SK-N-SH treated with all-trans-retinoic acid at 6 μM for 48 hours (cell line): ENCODE measurements around the gene KLK6.
A peak's percentile ranks its signal among the peaks of the same experiment; 100 is the strongest.

Experiments used
- ATAC-seq: fragments of 200-7000 bp; cut with Tn5 transposase; 3 replicates; pipeline ENCODE4 v1.9.1; 2020; ENCODE audit warnings: mild to moderate bottlenecking, moderate library complexity
- ARNTL ChIP-seq: fragments of 450-650 bp; formaldehyde crosslinking; IDR thresholded peaks from 2 replicates; pipeline ENCODE4 v1.5.0; 2020; ENCODE audit warnings: low read depth, mild to moderate bottlenecking, moderate library complexity, borderline replicate concordance
- BACH2 ChIP-seq: fragments of 250-450 bp; sonication (Bioruptor Pico); IDR thresholded peaks from 2 replicates; pipeline ENCODE4 v1.9.0; 2021; ENCODE audit warnings: mild to moderate bottlenecking, borderline replicate concordance
- CREB5 ChIP-seq: fragments of 250-450 bp; sonication (Bioruptor Pico); IDR thresholded peaks from 2 replicates; pipeline ENCODE4 v1.5.1; 2020; ENCODE audit warnings: low read depth, mild to moderate bottlenecking, moderate library complexity
- CSDC2 ChIP-seq: fragments of 250-450 bp; sonication (Bioruptor Pico); IDR thresholded peaks from 2 replicates; pipeline ENCODE4 v1.5.0; 2020; ENCODE audit warnings: mild to moderate bottlenecking, moderate library complexity
- ISL1 ChIP-seq: fragments of 250-450 bp; sonication (Bioruptor Pico); IDR thresholded peaks from 2 replicates; pipeline ENCODE4 v2.1.2; 2022; ENCODE audit warnings: mild to moderate bottlenecking, moderate library complexity
- OSR1 ChIP-seq: fragments of 250-450 bp; sonication (Bioruptor Pico); IDR thresholded peaks from 2 replicates; pipeline ENCODE4 v1.8.0; 2022; ENCODE audit warnings: moderate library complexity, mild to moderate bottlenecking, inconsistent platforms
- PATZ1 ChIP-seq: fragments of 250-450 bp; sonication (Bioruptor Pico); IDR thresholded peaks from 2 replicates; pipeline ENCODE4 v1.8.0; 2020; ENCODE audit warnings: mild to moderate bottlenecking, moderate library complexity, borderline replicate concordance
- POU6F1 ChIP-seq: fragments of 250-450 bp; sonication (Bioruptor Pico); IDR thresholded peaks from 2 replicates; pipeline ENCODE4 v1.8.0; 2021; ENCODE audit warnings: low read depth, mild to moderate bottlenecking, moderate library complexity, borderline replicate concordance
- PPARA ChIP-seq: fragments of 250-450 bp; sonication (Bioruptor Pico); IDR thresholded peaks from 2 replicates; pipeline ENCODE4 v1.5.0; 2020; ENCODE audit warnings: mild to moderate bottlenecking, borderline replicate concordance
- RARB ChIP-seq: fragments of 250-450 bp; sonication (Bioruptor Pico); IDR thresholded peaks from 2 replicates; pipeline ENCODE4 v1.8.0; 2021; ENCODE audit warnings: mild to moderate bottlenecking, moderate library complexity
- SNAI2 ChIP-seq: fragments of 250-450 bp; sonication (Bioruptor Pico); IDR thresholded peaks from 2 replicates; pipeline ENCODE4 v1.5.0; 2020; ENCODE audit warnings: mild to moderate bottlenecking, moderate library complexity
- TCF4 ChIP-seq: fragments of 250-450 bp; sonication (Bioruptor Pico); IDR thresholded peaks from 2 replicates; pipeline ENCODE4 v1.8.0; 2021; ENCODE audit warnings: mild to moderate bottlenecking, moderate library complexity, borderline replicate concordance
- TOX ChIP-seq: fragments of 250-450 bp; sonication (Bioruptor Pico); IDR thresholded peaks from 2 replicates; pipeline ENCODE4 v1.8.0; 2021; ENCODE audit warnings: mild to moderate bottlenecking, moderate library complexity, borderline replicate concordance
- TSHZ2 ChIP-seq: fragments of 250-450 bp; sonication (Bioruptor Pico); IDR thresholded peaks from 2 replicates; pipeline ENCODE4 v1.5.0; 2020; ENCODE audit warnings: mild to moderate bottlenecking, moderate library complexity
- ZC3H10 ChIP-seq: fragments of 250-450 bp; sonication (Bioruptor Pico); IDR thresholded peaks from 2 replicates; pipeline ENCODE4 v1.5.1; 2021; ENCODE audit warnings: mild to moderate bottlenecking, moderate library complexity
- ZFP3 ChIP-seq: fragments of 250-450 bp; sonication (Bioruptor Pico); IDR thresholded peaks from 2 replicates; pipeline ENCODE4 v1.5.0; 2020; ENCODE audit warnings: mild to moderate bottlenecking, moderate library complexity
- ZFP30 ChIP-seq: fragments of 450-650 bp; formaldehyde crosslinking; IDR thresholded peaks from 2 replicates; pipeline ENCODE4 v1.5.0; 2022; ENCODE audit warnings: mild to moderate bottlenecking, moderate library complexity
- ZNF70 ChIP-seq: fragments of 450-650 bp; formaldehyde crosslinking; IDR thresholded peaks from 2 replicates; pipeline ENCODE4 v1.5.0; 2020; ENCODE audit warnings: mild to moderate bottlenecking, moderate library complexity
- ZNF8 ChIP-seq: fragments of 450-650 bp; formaldehyde crosslinking; IDR thresholded peaks from 2 replicates; pipeline ENCODE4 v1.5.0; 2020; ENCODE audit warnings: mild to moderate bottlenecking, moderate library complexity
- TF ChIP-seq, protein P1 (sequence below): fragments of 250-450 bp; sonication (Bioruptor Pico); IDR thresholded peaks from 2 replicates; pipeline ENCODE4 v1.5.1; 2021; ENCODE audit warnings: mild to moderate bottlenecking, moderate library complexity

KLK6 gene

DNA sequence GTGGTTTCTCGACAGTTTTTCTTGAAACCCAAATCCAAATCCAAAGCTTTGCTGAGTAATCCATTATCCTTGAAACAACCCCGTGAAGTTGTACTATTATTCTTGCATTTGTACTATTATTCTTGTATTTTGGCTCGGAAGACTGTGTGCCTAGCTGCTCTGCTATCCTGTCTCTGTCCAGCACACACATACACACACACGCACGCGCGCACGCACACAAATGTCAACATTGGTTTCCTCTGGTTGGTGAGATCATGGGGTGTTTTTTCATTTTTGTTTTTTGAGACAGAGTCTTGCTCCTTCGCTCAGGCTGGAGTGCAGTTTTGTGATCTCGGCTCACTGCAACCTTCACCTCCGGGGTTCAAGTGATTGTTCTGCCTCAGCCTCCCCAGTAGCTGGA is 43.2 kb downstream of the KLK6 start (continued):
- TF ChIP-seq TSHZ2 (CRISPR knock-in tag) (no peak), ZFP30 (CRISPR knock-in tag) (no peak), TOX (CRISPR knock-in tag) (no peak), RARB (CRISPR knock-in tag) (no peak), ZNF70 (CRISPR knock-in tag) (no peak), OSR1 (CRISPR knock-in tag) (no peak), TCF4 (CRISPR knock-in tag) (no peak), ARNTL (CRISPR knock-in tag) (no peak), CSDC2 (CRISPR knock-in tag) (no peak), PATZ1 (CRISPR knock-in tag) (no peak), SNAI2 (CRISPR knock-in tag) (no peak)
- TF ChIP-seq, all 23 proteins: peak for 0

DNA sequence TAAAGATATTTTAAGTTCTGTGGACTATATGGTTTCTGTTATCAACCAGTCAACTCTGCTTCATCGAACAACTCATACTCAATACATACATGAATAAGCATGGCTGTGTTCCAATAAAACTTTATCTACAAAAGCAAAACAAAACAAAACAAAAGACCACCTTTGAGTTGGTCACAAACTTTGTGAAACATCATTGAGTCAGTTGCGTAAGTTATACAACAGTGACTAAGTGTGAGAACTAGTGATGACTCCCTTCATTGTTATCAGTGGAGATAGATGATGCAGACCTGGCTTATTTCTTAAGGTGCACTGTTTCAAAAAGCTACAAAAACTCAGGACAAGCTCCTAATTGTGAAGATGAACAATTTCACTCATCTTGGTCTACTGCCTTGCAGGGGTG is 43.7 kb downstream of the KLK6 start:
- TF ChIP-seq CREB5 (CRISPR knock-in tag) (no peak), ISL1 (no peak)
- no peak for ATAC-seq

DNA sequence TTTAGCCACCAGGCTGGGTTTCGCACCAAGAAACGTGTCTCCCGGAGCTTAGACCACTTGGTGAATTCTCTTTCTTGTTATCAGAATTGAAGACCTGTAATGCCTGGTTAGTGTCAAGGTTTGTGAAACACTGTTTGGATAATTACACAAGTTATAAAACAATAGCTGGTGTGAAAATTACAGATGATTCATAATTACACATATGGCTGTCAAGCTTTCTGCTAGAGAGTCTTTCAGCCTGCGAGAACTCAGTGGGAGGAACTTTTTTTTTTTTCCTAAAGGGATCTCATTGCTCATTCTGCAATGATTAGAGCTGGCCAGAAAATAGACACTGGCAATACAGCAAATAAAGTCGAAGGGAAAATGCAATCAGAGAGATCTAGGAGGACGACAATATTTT is 44.8 kb downstream of the KLK6 start:
- no peak for ATAC-seq
- TF ChIP-seq ARNTL (CRISPR knock-in tag) (no peak), ZNF8 (CRISPR knock-in tag) (no peak), ZC3H10 (CRISPR knock-in tag) (no peak), BACH2 (CRISPR knock-in tag) (no peak), RARB (CRISPR knock-in tag) (no peak), CSDC2 (CRISPR knock-in tag) (no peak), POU6F1 (CRISPR knock-in tag) (no peak), ISL1 (no peak), TSHZ2 (CRISPR knock-in tag) (no peak)

DNA sequence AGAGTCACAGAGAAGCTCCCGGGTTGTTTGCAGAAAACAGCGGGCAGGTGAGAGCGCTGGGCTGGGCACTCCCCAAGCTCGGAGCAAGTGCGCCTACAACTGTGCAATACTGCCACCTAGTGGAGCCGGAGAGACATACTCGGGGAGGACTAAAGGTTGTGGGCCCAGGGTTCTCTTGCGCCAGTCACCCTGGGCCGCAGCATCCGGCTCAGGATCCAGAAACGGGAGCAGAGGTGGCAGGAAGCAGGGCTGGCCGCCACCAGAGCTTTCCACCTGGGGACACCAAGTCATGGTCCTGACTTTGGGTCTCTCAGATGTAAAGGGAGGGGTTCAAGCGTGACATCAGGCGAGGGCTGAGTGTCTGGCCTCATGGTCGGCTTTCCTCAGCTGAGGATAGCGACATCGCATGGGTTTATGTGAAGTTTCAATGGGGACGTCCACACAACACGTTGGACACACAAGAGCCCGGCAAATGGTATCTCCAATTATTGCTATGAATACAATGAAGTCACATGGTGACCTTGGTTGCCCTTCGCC is 47.0 kb downstream of the KLK6 start:
- ATAC-seq = peak; percentile 100
- TF ChIP-seq PATZ1 (CRISPR knock-in tag) (no peak), BACH2 (CRISPR knock-in tag) (no peak), ZNF8 (CRISPR knock-in tag) (no peak), POU6F1 (CRISPR knock-in tag) (no peak), PPARA (CRISPR knock-in tag) (no peak), CSDC2 (CRISPR knock-in tag) (no peak), ZFP3 (CRISPR knock-in tag) (no peak)
- TF ChIP-seq, protein P1, sequence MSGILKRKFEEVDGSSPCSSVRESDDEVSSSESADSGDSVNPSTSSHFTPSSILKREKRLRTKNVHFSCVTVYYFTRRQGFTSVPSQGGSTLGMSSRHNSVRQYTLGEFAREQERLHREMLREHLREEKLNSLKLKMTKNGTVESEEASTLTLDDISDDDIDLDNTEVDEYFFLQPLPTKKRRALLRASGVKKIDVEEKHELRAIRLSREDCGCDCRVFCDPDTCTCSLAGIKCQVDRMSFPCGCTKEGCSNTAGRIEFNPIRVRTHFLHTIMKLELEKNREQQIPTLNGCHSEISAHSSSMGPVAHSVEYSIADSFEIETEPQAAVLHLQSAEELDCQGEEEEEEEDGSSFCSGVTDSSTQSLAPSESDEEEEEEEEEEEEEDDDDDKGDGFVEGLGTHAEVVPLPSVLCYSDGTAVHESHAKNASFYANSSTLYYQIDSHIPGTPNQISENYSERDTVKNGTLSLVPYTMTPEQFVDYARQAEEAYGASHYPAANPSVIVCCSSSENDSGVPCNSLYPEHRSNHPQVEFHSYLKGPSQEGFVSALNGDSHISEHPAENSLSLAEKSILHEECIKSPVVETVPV (CRISPR knock-in tag) = no peak
